ENCODE results near the gene YBEY.

YBEY gene

DNA sequence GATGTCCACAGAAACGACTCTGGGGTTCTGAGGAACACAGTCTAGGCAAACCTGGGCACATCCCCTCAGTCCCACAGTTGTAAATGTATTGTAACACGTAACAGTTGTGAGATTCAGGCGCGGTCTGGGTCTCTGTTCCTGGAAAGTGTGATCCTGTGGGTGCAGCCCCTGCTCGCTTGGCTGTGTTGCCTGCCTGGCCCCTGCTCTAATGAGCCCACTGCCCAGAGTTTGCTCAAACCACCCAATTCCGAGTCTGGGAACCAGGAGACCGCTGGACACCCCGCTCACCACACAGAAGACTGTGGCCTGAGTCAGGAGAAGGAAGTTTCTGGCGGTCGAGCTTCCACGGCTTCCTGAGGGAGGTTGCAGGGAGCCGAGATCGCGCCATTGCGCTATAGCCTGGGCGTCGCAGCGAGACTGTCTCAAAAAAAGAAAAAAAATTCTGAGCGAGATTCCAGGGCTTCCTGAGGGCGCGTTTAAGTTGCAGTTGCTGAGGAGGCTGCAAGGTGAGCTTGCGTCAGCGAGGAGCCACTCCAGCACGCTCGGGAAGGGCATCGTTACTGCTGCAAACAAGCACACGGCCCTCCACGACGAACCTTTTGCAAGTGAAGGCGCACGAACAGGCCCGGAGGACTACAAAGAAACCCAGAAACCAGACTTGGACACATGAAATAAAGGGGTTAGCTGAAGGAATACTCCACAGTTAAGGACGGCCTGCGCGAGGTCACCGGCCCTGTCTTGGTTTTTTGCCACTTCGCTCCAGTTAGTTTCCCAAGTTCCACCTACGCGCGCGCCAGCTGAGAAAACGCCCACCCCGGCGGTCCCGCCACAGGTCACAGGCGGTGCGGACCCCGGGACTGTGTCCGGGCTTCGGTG, 36.4 kb downstream of the YBEY start:
- peak overlapping the region; percentile 98 for H3K27ac ChIP-seq (ENCODE audit: low read depth, low read length)

DNA sequence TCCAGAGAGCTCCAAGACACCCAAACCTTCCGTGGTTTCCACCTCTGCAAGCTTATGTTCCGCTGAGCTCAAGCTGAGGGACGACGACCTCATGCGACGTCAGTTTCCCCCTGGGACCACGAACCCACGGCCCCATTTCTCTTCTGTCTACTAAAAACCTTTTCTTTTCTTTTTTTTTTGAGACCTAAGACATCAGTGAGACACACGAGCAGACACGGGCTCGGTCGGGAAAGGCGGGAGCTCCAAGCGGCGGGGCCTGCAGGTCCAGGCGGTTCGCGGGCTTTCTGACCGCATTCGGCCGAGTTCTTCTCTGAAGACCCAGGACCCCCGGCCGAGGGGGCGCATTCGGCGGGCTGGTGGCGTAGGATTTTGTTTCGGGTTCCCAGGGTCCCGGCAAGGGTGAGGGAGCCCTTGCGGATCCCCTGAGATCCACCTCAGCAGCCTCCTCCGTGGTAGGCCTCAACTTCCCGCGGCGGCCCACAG, 37.1 kb downstream of the YBEY start:
- peak overlapping the region; percentile 99 for H3K4me3 ChIP-seq (ENCODE audit: low read depth, low read length)

More for the DNA sequence above, 36.4 kb downstream of the YBEY start:
- Histone ChIP-seq H3K9ac (ENCODE audit: low read length) (peak overlapping the region; percentile 96), H3K27me3 (ENCODE audit: control insufficient read depth, insufficient read depth, low read length) (no peaks in the 10 kb centered on the region), H3K36me3 (ENCODE audit: control insufficient read depth, insufficient read depth, low read length) (peaks cover 14% of the 10 kb centered on the region), H3K9me3 (ENCODE audit: control insufficient read depth, insufficient read depth, low read depth, low read length) (no peaks in the 10 kb centered on the region), H3K4me3 (ENCODE audit: low read depth, low read length) (peak overlapping the region; percentile 99), H3K4me1 (ENCODE audit: control insufficient read depth, insufficient read depth, low read length) (peaks cover 46% of the 10 kb centered on the region)

DNA sequence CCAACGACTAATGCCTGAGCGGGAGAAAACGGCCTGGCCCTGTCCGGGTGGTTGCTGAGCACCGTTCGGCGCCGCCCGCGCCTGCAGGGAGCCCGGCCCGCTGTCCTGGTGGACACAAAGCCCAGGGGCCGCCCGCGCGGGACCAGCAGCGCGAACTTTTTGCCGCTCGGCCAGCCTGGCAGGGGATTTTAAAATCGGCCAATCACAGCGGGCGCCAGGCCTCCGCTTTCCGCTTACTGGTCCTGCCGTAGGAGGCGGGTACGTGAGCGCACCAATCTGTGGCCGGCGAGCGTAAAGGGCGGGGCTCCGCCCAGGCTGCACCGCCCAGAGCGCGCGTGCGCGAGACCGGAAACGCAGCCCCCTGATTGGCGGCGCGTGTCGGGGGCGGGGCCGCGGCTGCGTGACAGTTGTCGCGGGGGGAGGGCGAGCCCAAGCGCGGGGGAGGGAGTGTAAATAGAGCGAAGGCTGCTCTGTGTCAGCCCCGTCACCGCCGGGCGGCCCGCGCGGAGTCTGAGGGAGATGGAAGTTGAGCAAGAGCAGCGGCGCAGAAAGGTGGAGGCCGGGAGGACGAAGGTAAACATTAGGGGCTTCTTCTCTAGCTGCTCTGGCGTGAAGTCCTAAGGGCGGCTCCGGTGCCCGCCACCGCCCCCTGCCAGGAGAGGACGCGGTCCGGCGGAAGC, 37.7 kb downstream of the YBEY start, which contains the start of the genes C21orf58 and PCNT:
Gene C21orf58, minus strand, starts transcription at position 161 of the 680 bp plus-strand sequence. CDS start 1,132 bp downstream, outside the sequence.
Gene PCNT, plus strand, starts transcription at position 447 of the 680 bp plus-strand sequence. Its CDS starts 73 bp downstream, at position 520.
- H3K27me3 ChIP-seq (ENCODE audit: control insufficient read depth, insufficient read depth, low read length): no peaks in the 10 kb centered on the region
- peak within 1 kb of the TSS; percentile 99 for H3K4me3 ChIP-seq (ENCODE audit: low read depth, low read length)
- peak within 1 kb of the TSS; percentile 99 for H3K9ac ChIP-seq (ENCODE audit: low read length)
- no peaks in the 10 kb centered on the region for H3K9me3 ChIP-seq (ENCODE audit: control insufficient read depth, insufficient read depth, low read depth, low read length)
- peaks cover 34% of the 10 kb centered on the region for H3K4me1 ChIP-seq (ENCODE audit: control insufficient read depth, insufficient read depth, low read length)
- H3K27ac ChIP-seq (ENCODE audit: low read depth, low read length): peak within 1 kb of the TSS; percentile 98
- peaks cover 21% of the 10 kb centered on the region for H3K36me3 ChIP-seq (ENCODE audit: control insufficient read depth, insufficient read depth, low read length)

More for the DNA sequence above, 37.1 kb downstream of the YBEY start:
- H3K27ac ChIP-seq (ENCODE audit: low read depth, low read length): peak overlapping the region; percentile 98
- peaks cover 39% of the 10 kb centered on the region for H3K4me1 ChIP-seq (ENCODE audit: control insufficient read depth, insufficient read depth, low read length)
- no peaks in the 10 kb centered on the region for H3K27me3 ChIP-seq (ENCODE audit: control insufficient read depth, insufficient read depth, low read length)
- H3K9ac ChIP-seq (ENCODE audit: low read length): peak overlapping the region; percentile 96
- peaks cover 20% of the 10 kb centered on the region for H3K36me3 ChIP-seq (ENCODE audit: control insufficient read depth, insufficient read depth, low read length)
- H3K9me3 ChIP-seq (ENCODE audit: control insufficient read depth, insufficient read depth, low read depth, low read length): no peaks in the 10 kb centered on the region

DNA sequence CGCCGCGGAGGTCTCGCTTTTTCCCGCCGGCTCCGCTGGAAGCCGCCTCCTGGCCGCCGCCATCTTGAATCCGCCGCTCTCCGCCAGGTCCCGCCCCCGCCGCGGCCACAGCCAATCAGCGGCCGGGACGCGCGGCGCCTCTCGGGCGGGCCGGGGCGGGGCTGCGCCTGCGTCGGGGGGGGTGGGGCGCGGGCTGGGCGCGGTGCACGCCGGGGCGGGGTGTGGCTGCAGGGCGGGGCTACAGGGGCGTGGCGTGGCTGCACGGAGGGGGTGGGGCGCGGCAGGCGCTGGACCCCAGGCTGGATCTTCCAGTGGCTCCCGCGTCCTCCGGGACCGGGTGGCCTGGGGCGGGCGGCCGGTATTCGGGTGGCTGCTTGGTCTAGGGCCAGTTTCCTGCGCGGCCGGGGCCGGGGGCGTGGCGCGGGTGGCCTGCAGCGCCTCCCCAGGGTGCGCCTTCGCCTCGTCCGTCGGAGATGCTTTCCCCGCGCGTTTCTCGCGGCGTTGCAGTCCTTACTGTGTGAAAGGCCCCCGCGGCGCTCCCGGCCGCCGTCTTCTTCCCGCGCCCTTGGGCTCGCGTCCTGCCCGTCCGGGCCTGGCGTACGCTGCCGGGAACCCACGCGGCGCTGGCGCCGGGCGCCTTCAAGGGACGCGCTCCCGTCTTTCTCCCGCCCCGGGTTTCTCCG, 38.4 kb downstream of the YBEY start:
- Histone ChIP-seq H3K36me3 (ENCODE audit: control insufficient read depth, insufficient read depth, low read length) (peaks cover 25% of the 10 kb centered on the region), H3K9me3 (ENCODE audit: control insufficient read depth, insufficient read depth, low read depth, low read length) (no peaks in the 10 kb centered on the region), H3K4me1 (ENCODE audit: control insufficient read depth, insufficient read depth, low read length) (peaks cover 29% of the 10 kb centered on the region), H3K4me3 (ENCODE audit: low read depth, low read length) (peak overlapping the region; percentile 99), H3K9ac (ENCODE audit: low read length) (peak overlapping the region; percentile 99), H3K27ac (ENCODE audit: low read depth, low read length) (peak overlapping the region; percentile 98), H3K27me3 (ENCODE audit: control insufficient read depth, insufficient read depth, low read length) (no peaks in the 10 kb centered on the region)

DNA sequence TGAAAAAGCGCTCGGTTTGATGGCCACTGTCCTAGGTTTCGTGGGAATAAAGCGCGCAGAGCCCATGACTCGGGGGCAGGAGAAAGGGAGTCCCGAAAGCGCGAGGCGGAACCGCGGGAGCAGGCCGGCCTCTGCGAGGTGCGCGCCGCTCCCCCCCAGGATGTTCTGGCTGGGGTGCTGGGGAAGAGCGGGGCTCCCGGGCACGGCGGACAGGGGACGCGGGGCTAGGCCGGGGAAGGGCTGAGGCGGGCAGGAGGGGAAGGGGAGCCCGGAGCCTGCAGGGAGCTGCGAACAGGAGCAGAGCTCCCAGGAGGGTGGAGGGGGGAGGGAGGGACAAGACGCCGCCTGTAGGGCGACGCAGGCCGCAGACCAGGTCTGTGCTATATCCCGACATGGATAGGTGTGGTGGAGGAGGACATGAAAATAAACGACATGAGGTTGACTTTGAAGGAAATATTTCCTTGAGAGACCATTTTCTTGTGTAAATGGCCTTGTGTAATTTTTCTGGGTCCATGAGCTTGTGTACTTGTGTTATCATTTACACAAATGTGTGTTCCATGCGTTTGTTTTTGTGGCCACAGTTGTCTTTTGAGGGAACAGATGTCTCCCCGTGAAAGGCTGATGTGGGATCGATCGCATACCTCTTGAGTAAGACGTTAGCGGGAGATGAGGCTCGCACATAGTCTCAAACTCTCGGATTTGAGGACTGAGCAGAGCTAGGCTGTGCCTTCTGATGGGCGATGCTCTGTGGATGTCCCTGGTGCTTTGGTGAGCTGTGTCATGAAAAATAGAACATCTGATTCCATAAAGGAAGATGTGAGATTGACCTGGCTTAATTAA, 39.2 kb downstream of the YBEY start:
- Histone ChIP-seq H3K4me3 (ENCODE audit: low read depth, low read length) (peak overlapping the region; percentile 92), H3K4me1 (ENCODE audit: control insufficient read depth, insufficient read depth, low read length) (peaks cover 29% of the 10 kb centered on the region), H3K9me3 (ENCODE audit: control insufficient read depth, insufficient read depth, low read depth, low read length) (no peaks in the 10 kb centered on the region), H3K9ac (ENCODE audit: low read length) (peak overlapping the region; percentile 80), H3K27me3 (ENCODE audit: control insufficient read depth, insufficient read depth, low read length) (no peaks in the 10 kb centered on the region), H3K36me3 (ENCODE audit: control insufficient read depth, insufficient read depth, low read length) (peaks cover 33% of the 10 kb centered on the region), H3K27ac (ENCODE audit: low read depth, low read length) (peak overlapping the region; percentile 82)

DNA sequence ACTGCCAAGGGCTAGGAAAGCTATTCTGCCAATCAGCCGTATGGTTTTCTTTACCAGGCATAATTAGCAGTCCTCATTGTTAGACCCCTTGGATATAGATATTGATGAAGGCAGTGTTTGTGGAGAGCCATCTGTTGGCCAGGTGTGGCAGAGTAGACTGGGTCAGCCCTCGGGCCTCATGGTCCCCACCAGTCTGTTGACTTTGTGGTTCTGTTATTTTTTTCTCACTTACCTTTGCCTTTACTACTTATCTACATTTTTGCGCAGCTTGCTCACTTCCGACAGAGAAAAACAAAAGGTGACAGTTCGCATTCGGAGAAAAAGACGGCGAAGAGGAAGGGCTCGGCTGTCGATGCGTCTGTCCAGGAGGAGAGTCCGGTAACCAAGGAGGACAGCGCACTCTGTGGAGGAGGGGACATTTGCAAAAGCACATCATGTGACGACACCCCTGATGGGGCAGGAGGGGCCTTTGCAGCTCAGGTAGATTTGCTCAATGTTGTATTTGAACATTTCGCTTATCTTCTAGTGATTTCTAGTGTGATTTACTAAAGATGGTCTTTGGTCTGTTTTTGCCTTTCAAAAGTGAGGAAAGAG, 40.1 kb downstream of the YBEY start:
- H3K4me1 ChIP-seq (ENCODE audit: control insufficient read depth, insufficient read depth, low read length): peaks cover 21% of the 10 kb centered on the region
- no peaks in the 10 kb centered on the region for H3K9me3 ChIP-seq (ENCODE audit: control insufficient read depth, insufficient read depth, low read depth, low read length)
- no peaks in the 10 kb centered on the region for H3K27me3 ChIP-seq (ENCODE audit: control insufficient read depth, insufficient read depth, low read length)
- no peak overlapping the region for H3K27ac ChIP-seq (ENCODE audit: low read depth, low read length)
- H3K4me3 ChIP-seq (ENCODE audit: low read depth, low read length): no peak overlapping the region; the same call in 1 of the 2 replicates
- peaks cover 38% of the 10 kb centered on the region for H3K36me3 ChIP-seq (ENCODE audit: control insufficient read depth, insufficient read depth, low read length)
- H3K9ac ChIP-seq (ENCODE audit: low read length): no peak overlapping the region

DNA sequence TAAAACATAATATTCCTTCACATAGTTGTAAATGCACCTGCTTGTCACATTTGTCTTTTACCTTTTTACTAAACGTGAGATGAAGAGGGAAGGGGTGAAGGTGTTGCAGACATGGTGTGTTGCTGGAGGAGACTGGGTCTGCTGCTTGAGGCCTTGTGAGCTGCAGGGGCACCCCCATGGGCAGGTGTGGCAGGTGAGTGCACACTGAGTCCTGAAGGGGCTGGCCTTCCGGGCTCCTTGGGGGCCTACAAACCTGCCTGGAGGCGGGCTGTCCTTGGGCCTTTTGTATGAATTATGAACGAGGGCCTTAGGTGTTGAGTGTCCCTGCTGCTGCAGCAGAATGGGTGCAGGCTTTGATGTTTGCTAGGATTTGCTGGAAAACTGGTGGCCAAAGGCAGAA, 41.6 kb downstream of the YBEY start:
- peaks cover 10% of the 10 kb centered on the region for H3K4me1 ChIP-seq (ENCODE audit: control insufficient read depth, insufficient read depth, low read length)
- no peaks in the 10 kb centered on the region for H3K9me3 ChIP-seq (ENCODE audit: control insufficient read depth, insufficient read depth, low read depth, low read length)
- no peak overlapping the region for H3K27ac ChIP-seq (ENCODE audit: low read depth, low read length)
- no peak overlapping the region for H3K9ac ChIP-seq (ENCODE audit: low read length)
- H3K36me3 ChIP-seq (ENCODE audit: control insufficient read depth, insufficient read depth, low read length): peaks cover 37% of the 10 kb centered on the region
- H3K4me3 ChIP-seq (ENCODE audit: low read depth, low read length): no peak overlapping the region
- H3K27me3 ChIP-seq (ENCODE audit: control insufficient read depth, insufficient read depth, low read length): no peaks in the 10 kb centered on the region

DNA sequence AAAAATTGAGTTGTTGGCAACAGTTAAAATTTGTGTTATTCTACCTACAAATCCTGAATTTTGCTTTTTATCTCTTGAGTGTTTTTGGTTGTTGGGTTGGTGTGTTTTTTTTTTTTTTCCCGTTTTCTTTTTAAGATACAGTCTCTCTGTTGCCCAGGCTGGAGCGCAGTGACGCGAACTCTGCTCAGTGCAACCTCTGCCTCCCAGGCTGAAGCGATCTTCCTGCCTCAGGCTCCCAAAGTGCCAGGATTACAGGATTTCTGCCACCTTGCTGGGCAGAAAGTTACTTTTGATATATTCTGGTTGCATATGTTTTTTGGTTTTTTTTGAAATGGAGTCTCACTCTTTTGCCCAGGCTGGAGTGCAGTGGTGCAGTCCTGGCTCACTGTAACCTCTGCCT, 42.0 kb downstream of the YBEY start:
- peaks cover 10% of the 10 kb centered on the region for H3K4me1 ChIP-seq (ENCODE audit: control insufficient read depth, insufficient read depth, low read length)

DNA sequence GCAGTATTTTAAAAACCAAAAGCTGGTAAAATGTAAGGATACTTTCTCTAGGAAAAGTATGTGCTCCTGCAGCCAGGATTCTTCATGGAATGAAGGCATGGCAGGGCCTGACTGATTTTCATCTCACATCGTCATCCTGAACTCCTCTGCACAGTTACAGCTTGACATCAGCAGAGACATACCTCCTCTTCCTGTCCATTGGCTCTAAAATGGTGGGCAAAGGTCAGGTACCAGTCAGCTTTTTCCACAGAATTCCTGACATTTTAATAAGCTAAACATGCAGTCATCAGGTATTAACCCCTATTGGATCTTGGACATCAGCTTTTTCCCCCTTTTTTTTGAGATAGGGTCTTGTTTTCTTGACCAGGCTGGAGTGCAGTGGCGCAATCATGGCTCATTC, 43.7 kb downstream of the YBEY start:
- Histone ChIP-seq H3K4me1 (ENCODE audit: control insufficient read depth, insufficient read depth, low read length) (peaks cover 10% of the 10 kb centered on the region), H3K4me3 (ENCODE audit: low read depth, low read length) (no peak overlapping the region), H3K36me3 (ENCODE audit: control insufficient read depth, insufficient read depth, low read length) (peaks cover 46% of the 10 kb centered on the region), H3K27me3 (ENCODE audit: control insufficient read depth, insufficient read depth, low read length) (no peaks in the 10 kb centered on the region), H3K9me3 (ENCODE audit: control insufficient read depth, insufficient read depth, low read depth, low read length) (no peaks in the 10 kb centered on the region), H3K27ac (ENCODE audit: low read depth, low read length) (no peak overlapping the region), H3K9ac (ENCODE audit: low read length) (no peak overlapping the region)

More for the DNA sequence above, 42.0 kb downstream of the YBEY start:
- peaks cover 38% of the 10 kb centered on the region for H3K36me3 ChIP-seq (ENCODE audit: control insufficient read depth, insufficient read depth, low read length)
- no peak overlapping the region for H3K4me3 ChIP-seq (ENCODE audit: low read depth, low read length)
- H3K9ac ChIP-seq (ENCODE audit: low read length): no peak overlapping the region
- H3K27me3 ChIP-seq (ENCODE audit: control insufficient read depth, insufficient read depth, low read length): no peaks in the 10 kb centered on the region
- H3K27ac ChIP-seq (ENCODE audit: low read depth, low read length): no peak overlapping the region
- no peaks in the 10 kb centered on the region for H3K9me3 ChIP-seq (ENCODE audit: control insufficient read depth, insufficient read depth, low read depth, low read length)
